ENCODE results near the gene PRTG.

Gene PRTG

GRCh38 chr15:55738715-55739114, 4.2 kb downstream of the PRTG start:
- TF ChIP-seq SNAI2 (CRISPR knock-in tag; IDR thresholded peaks at IDR 0.05) = no peak
- no peak for TF ChIP-seq GLIS3 (CRISPR knock-in tag; IDR thresholded peaks at IDR 0.05)
- TF ChIP-seq PATZ1 (CRISPR knock-in tag; IDR thresholded peaks at IDR 0.05; ENCODE audit: borderline replicate concordance) = no peak
- TF ChIP-seq TCF4 (CRISPR knock-in tag; IDR thresholded peaks at IDR 0.05; ENCODE audit: borderline replicate concordance) = no peak
- no peak for TF ChIP-seq TSHZ2 (CRISPR knock-in tag; IDR thresholded peaks at IDR 0.05)
- no peak for TF ChIP-seq ZFP30 (CRISPR knock-in tag; IDR thresholded peaks at IDR 0.05)
- TF ChIP-seq ISL1 (CRISPR knock-in tag; IDR thresholded peaks at IDR 0.05) = no peak
- TF ChIP-seq OSR1 (CRISPR knock-in tag; IDR thresholded peaks at IDR 0.05) = no peak
- no peak for TF ChIP-seq CREB5 (CRISPR knock-in tag; IDR thresholded peaks at IDR 0.05; ENCODE audit: low read depth)
- no peak for TF ChIP-seq ZNF70 (CRISPR knock-in tag; IDR thresholded peaks at IDR 0.05)
- TF ChIP-seq CSRNP3 (CRISPR knock-in tag; IDR thresholded peaks at IDR 0.05) = no peak
- TF ChIP-seq PPARA (CRISPR knock-in tag; IDR thresholded peaks at IDR 0.05; ENCODE audit: borderline replicate concordance) = no peak
- no peak for TF ChIP-seq ARNTL (CRISPR knock-in tag; IDR thresholded peaks at IDR 0.05; ENCODE audit: borderline replicate concordance, low read depth)
- no peak for TF ChIP-seq ZFP3 (CRISPR knock-in tag; IDR thresholded peaks at IDR 0.05)
- TF ChIP-seq ZNF8 (CRISPR knock-in tag; IDR thresholded peaks at IDR 0.05) = no peak
- TF ChIP-seq ZNF565 (CRISPR knock-in tag; conservative IDR thresholded peaks at IDR 0.05; ENCODE audit: low read depth) = no peak
- TF ChIP-seq CSDC2 (CRISPR knock-in tag; IDR thresholded peaks at IDR 0.05) = no peak
- no peak for TF ChIP-seq POU6F1 (CRISPR knock-in tag; IDR thresholded peaks at IDR 0.05; ENCODE audit: borderline replicate concordance, low read depth)
- ATAC-seq = no peak

GRCh38 chr15:55737373-55737772, 5.6 kb downstream of the PRTG start:
- ATAC-seq = peak; percentile 77
- peak; percentile 59; the same call in 1 of the 2 replicates for TF ChIP-seq CSDC2 (CRISPR knock-in tag; IDR thresholded peaks at IDR 0.05)
- TF ChIP-seq CSRNP3 (CRISPR knock-in tag; IDR thresholded peaks at IDR 0.05) = no peak
- TF ChIP-seq ZNF70 (CRISPR knock-in tag; IDR thresholded peaks at IDR 0.05) = no peak
- 0 out of 2 replicates have a peak, but pooled peaks have one; percentile 62 for TF ChIP-seq ESRRG (CRISPR knock-in tag; IDR thresholded peaks at IDR 0.05)
- peak; percentile 13; the same call in 1 of the 2 replicates for TF ChIP-seq ZFP3 (CRISPR knock-in tag; IDR thresholded peaks at IDR 0.05)
- no peak; the same call in 1 of the 2 replicates for TF ChIP-seq POU6F1 (CRISPR knock-in tag; IDR thresholded peaks at IDR 0.05; ENCODE audit: borderline replicate concordance, low read depth)
- TF ChIP-seq GLIS3 (CRISPR knock-in tag; IDR thresholded peaks at IDR 0.05) = no peak
- TF ChIP-seq ZNF8 (CRISPR knock-in tag; IDR thresholded peaks at IDR 0.05) = no peak
- TF ChIP-seq SNAI2 (CRISPR knock-in tag; IDR thresholded peaks at IDR 0.05) = no peak
- TF ChIP-seq TSHZ2 (CRISPR knock-in tag; IDR thresholded peaks at IDR 0.05) = no peak
- no peak for TF ChIP-seq RARB (CRISPR knock-in tag; IDR thresholded peaks at IDR 0.05)
- TF ChIP-seq OSR1 (CRISPR knock-in tag; IDR thresholded peaks at IDR 0.05) = no peak
- TF ChIP-seq ISL1 (CRISPR knock-in tag; IDR thresholded peaks at IDR 0.05) = peak; percentile 94
- TF ChIP-seq CREB5 (CRISPR knock-in tag; IDR thresholded peaks at IDR 0.05; ENCODE audit: low read depth) = peak; percentile 51; the same call in 1 of the 2 replicates
- TF ChIP-seq BACH2 (CRISPR knock-in tag; IDR thresholded peaks at IDR 0.05; ENCODE audit: borderline replicate concordance) = no peak
- TF ChIP-seq ZFP30 (CRISPR knock-in tag; IDR thresholded peaks at IDR 0.05) = no peak
